ENCODE data around the gene PTPRA. TPM values are rescaled to one million over a fixed set of nuclear protein-coding genes. Genes with fewer than 3 reads are reported as not detected.

Gene PTPRA
- total and polyA plus RNA-seq, 2 of the 4 experiments (the other 2 are of a cell fraction): 35.0 to 50.0 TPM

- CTCF ChIA-PET: interaction anchor here (1.2 to 1.3 kb wide), 2 partner anchors 94 to 97 kb away, joined by 4 read pairs; no protein-coding TSS in a partner anchor
- BruUV-seq (replicated peaks): no TSS peak
- no peak overlapping the region for H3K4me2 ChIP-seq (ENCODE audit: low read depth, low read length)
Observed at GRCh38 chr20:2849529-2849928, 23.8 kb upstream of the PTPRA start.

More at GRCh38 chr20:2849529-2849928, 23.8 kb upstream of the PTPRA start:
- H2BK5ac ChIP-seq (ENCODE audit: low read depth, low read length, poor library complexity, severe bottlenecking): no peak overlapping the region
- H3K27ac ChIP-seq (ENCODE audit: insufficient read depth, low read length): no peak overlapping the region
- TF ChIP-seq BHLHE40 (IDR thresholded peaks at IDR 0.05; ENCODE audit: low read depth, low read length) (no peak), MXI1 (IDR thresholded peaks at IDR 0.05; ENCODE audit: borderline replicate concordance, low read depth, low read length) (no peak), RCOR1 (IDR thresholded peaks at IDR 0.05; ENCODE audit: insufficient replicate concordance, low read length) (no peak), USF2 (IDR thresholded peaks at IDR 0.05; ENCODE audit: low read depth, low read length) (no peak), RAD21 (IDR thresholded peaks at IDR 0.05; ENCODE audit: low read length) (no peak), RFX5 (IDR thresholded peaks at IDR 0.05; ENCODE audit: low read depth, low read length) (no peak)
- H3K18ac ChIP-seq (ENCODE audit: low read depth, low read length): no peak overlapping the region
- no peak overlapping the region for H2AK5ac ChIP-seq (ENCODE audit: low read depth, low read length)
- dilution Hi-C loops (cut with HindIII; ENCODE audit: low sequenced_read_pairs, unreplicated experiment): no loop called here
- no peak overlapping the region for H4K5ac ChIP-seq (ENCODE audit: low read depth, low read length)
- in situ Hi-C loops (cut with MboI; ENCODE audit: low sequenced_read_pairs): loop anchor here (25.0 kb wide), 1 partner anchor 337 kb away; the partner anchor contains the start of gene ZNF343
- H3K36me3 ChIP-seq (ENCODE audit: control insufficient read depth, insufficient read depth, low read length): peaks cover 3% of the 10 kb centered on the region; the same call in 1 of the 2 replicates
- no peak overlapping the region for H3K9ac ChIP-seq (ENCODE audit: low read depth, low read length)
- peaks cover 3% of the 10 kb centered on the region; the same call in 1 of the 2 replicates for H3K4me1 ChIP-seq (ENCODE audit: control insufficient read depth, insufficient read depth, low read length)
- WGBS, 2 experiments (ENCODE audit: extremely low coverage in 2 of 2, insufficient read length in 1 of 2): no CpG with 5 or more reads among the region's 4 CpGs
- H3K9me1 ChIP-seq (ENCODE audit: insufficient read depth, low read length): no peaks in the 10 kb centered on the region; the same call in 1 of the 2 replicates
- H2AK9ac ChIP-seq (replicated peaks; ENCODE audit: low read depth, low read length, poor library complexity): no peak overlapping the region
- POLR2A ChIA-PET (ENCODE audit: unreplicated experiment): no interaction called here
- ATAC-seq (ENCODE audit: low read depth) (no peak), DNase-seq (no peak)
- H3K27me3 ChIP-seq (ENCODE audit: control insufficient read depth, insufficient read depth, low read length): no peaks in the 10 kb centered on the region
- no peak overlapping the region for H3K14ac ChIP-seq (replicated peaks; ENCODE audit: low read depth, low read length)
- no peak overlapping the region for H3K56ac ChIP-seq (ENCODE audit: extremely low read depth, insufficient read depth, low read length)
- H3K4me3 ChIP-seq (ENCODE audit: insufficient read depth, low read depth, low read length): no peak overlapping the region
- no peak overlapping the region for H2BK20ac ChIP-seq (ENCODE audit: low read depth, low read length)
- H4K8ac ChIP-seq (ENCODE audit: low read depth in 2 of 2, low read length in 2 of 2): no peak overlapping the region
- no peak overlapping the region for H4K91ac ChIP-seq (ENCODE audit: insufficient read depth, low read depth, low read length)
- no peak overlapping the region for H2AFZ ChIP-seq (replicated peaks; ENCODE audit: low read length, poor library complexity)
- no peak overlapping the region for H3K4ac ChIP-seq (ENCODE audit: low read depth, low read length)
- H2BK120ac ChIP-seq (ENCODE audit: low read depth, low read length): no peak overlapping the region
- peaks cover 8% of the 10 kb centered on the region; the same call in 1 of the 2 replicates for H4K20me1 ChIP-seq (ENCODE audit: insufficient read depth, low read length)
- H3K23ac ChIP-seq (ENCODE audit: low read depth, low read length): no peak overlapping the region
- H3K9me3 ChIP-seq (ENCODE audit: control insufficient read depth, insufficient read depth, low read length): no peaks in the 10 kb centered on the region
- peaks cover 8 to 41% of the 10 kb centered on the region in 2 experiments for H3K79me1 ChIP-seq (ENCODE audit: low read depth in 1 of 2, low read length in 2 of 2)
- intact Hi-C loops (cut with micrococcal nuclease): no loop called here
- no peak overlapping the region for H2BK15ac ChIP-seq (ENCODE audit: low read depth, low read length)

Data from IMR-90 (cell line).